ENCODE data around the gene MCRS1. TPM values are rescaled to one million over a fixed set of nuclear protein-coding genes. Genes with fewer than 3 reads are reported as not detected.
"Not testable (repeated sequence)": the region's sequence is repeated elsewhere in the genome, so short reads cannot be mapped to it uniquely, and the experiment has no call there.

Gene MCRS1
- total RNA-seq, 2 donors from 2014 or later: 97.5 to 98.9 TPM

GRCh38 chr12:49536526-49537071 lies 31.3 kb downstream of the MCRS1 start:
- peaks cover 74% of the 10 kb centered on the region for H3K27me3 Mint-ChIP-seq (ENCODE audit: insufficient read depth)
- H3K36me3 Mint-ChIP-seq (ENCODE audit: low read depth): no peaks in the 10 kb centered on the region
- Histone ChIP-seq H3K36me3 (ENCODE audit: control insufficient read depth, insufficient read depth, low read length) (no peaks in the 10 kb centered on the region), H3K27ac (ENCODE audit: low read depth, low read length) (no peak overlapping the region), H3K27me3 (ENCODE audit: control insufficient read depth, insufficient read depth, low read length, poor library complexity, severe bottlenecking) (peaks cover 67% of the 10 kb centered on the region), H3K9me3 (ENCODE audit: control insufficient read depth, low read length) (no peaks in the 10 kb centered on the region), H3K4me3 (ENCODE audit: low read length) (no peak overlapping the region), H3K4me1 (ENCODE audit: control insufficient read depth, insufficient read depth, low read length) (no peaks in the 10 kb centered on the region), H3K9ac (ENCODE audit: extremely low read depth, low read length, poor library complexity, severe bottlenecking) (no peak overlapping the region)
- no peaks in the 10 kb centered on the region for H3K9me3 Mint-ChIP-seq
- H3K4me1 Mint-ChIP-seq: peaks cover 5% of the 10 kb centered on the region
- TF ChIP-seq CTCF (conservative IDR thresholded peaks at IDR 0.05): no peak
- H3K27ac Mint-ChIP-seq: no peak overlapping the region
- H3K4me3 Mint-ChIP-seq: no peak overlapping the region
- peak; percentile 14 for DNase-seq
- WGBS, 2 experiments (ENCODE audit: insufficient coverage in 1 of 2, insufficient read length in 1 of 2): 60 to 87% methylated on average over 2 to 3 of the region's 3 CpGs

GRCh38 chr12:49535921-49536525 lies 31.9 kb downstream of the MCRS1 start:
- Mint-ChIP-seq H3K27ac (no peak overlapping the region), H3K27me3 (ENCODE audit: insufficient read depth) (peaks cover 68% of the 10 kb centered on the region), H3K4me1 (peaks cover 5% of the 10 kb centered on the region), H3K36me3 (ENCODE audit: low read depth) (no peaks in the 10 kb centered on the region), H3K9me3 (no peaks in the 10 kb centered on the region), H3K4me3 (no peak overlapping the region)
- Histone ChIP-seq H3K36me3 (ENCODE audit: control insufficient read depth, insufficient read depth, low read length) (no peaks in the 10 kb centered on the region), H3K9me3 (ENCODE audit: control insufficient read depth, low read length) (no peaks in the 10 kb centered on the region), H3K27me3 (ENCODE audit: control insufficient read depth, insufficient read depth, low read length, poor library complexity, severe bottlenecking) (peaks cover 62% of the 10 kb centered on the region), H3K27ac (ENCODE audit: low read depth, low read length) (no peak overlapping the region), H3K4me1 (ENCODE audit: control insufficient read depth, insufficient read depth, low read length) (no peaks in the 10 kb centered on the region), H3K9ac (ENCODE audit: extremely low read depth, low read length, poor library complexity, severe bottlenecking) (no peak overlapping the region), H3K4me3 (ENCODE audit: low read length) (no peak overlapping the region)
- TF ChIP-seq CTCF (conservative IDR thresholded peaks at IDR 0.05): no peak
- DNase-seq: peak; percentile 40
- 91 to 94% methylated on average over 4 to 6 of the region's 6 CpGs for WGBS, 2 experiments (ENCODE audit: insufficient coverage in 1 of 2, insufficient read length in 1 of 2)

- no peak overlapping the region for H3K27ac ChIP-seq (ENCODE audit: low read depth, low read length)
- H3K36me3 ChIP-seq (ENCODE audit: control insufficient read depth, insufficient read depth, low read length): no peaks in the 10 kb centered on the region
- no peak overlapping the region for H3K9ac ChIP-seq (ENCODE audit: extremely low read depth, low read length, poor library complexity, severe bottlenecking)
- peak; percentile 58 for DNase-seq
- Mint-ChIP-seq H3K36me3 (ENCODE audit: low read depth) (peaks cover 2% of the 10 kb centered on the region), H3K27me3 (ENCODE audit: insufficient read depth) (peaks cover 56% of the 10 kb centered on the region), H3K4me1 (peaks cover 5% of the 10 kb centered on the region), H3K4me3 (no peak overlapping the region), H3K27ac (no peak overlapping the region), H3K9me3 (no peaks in the 10 kb centered on the region)
- peaks cover 49% of the 10 kb centered on the region for H3K27me3 ChIP-seq (ENCODE audit: control insufficient read depth, insufficient read depth, low read length, poor library complexity, severe bottlenecking)
- no peaks in the 10 kb centered on the region for H3K9me3 ChIP-seq (ENCODE audit: control insufficient read depth, low read length)
- no peaks in the 10 kb centered on the region for H3K4me1 ChIP-seq (ENCODE audit: control insufficient read depth, insufficient read depth, low read length)
- no peak overlapping the region for H3K4me3 ChIP-seq (ENCODE audit: low read length)
- no peak for TF ChIP-seq CTCF (conservative IDR thresholded peaks at IDR 0.05)
- 72 to 74% methylated on average over 6 to 13 of the region's 13 CpGs for WGBS, 2 experiments (ENCODE audit: insufficient coverage in 1 of 2, insufficient read length in 1 of 2)
Measured at GRCh38 chr12:49534731-49535278, 33.1 kb downstream of the MCRS1 start.

GRCh38 chr12:49534122-49534521 lies 33.8 kb downstream of the MCRS1 start:
- H3K4me1 ChIP-seq (ENCODE audit: control insufficient read depth, insufficient read depth, low read length); H3K27ac ChIP-seq (ENCODE audit: low read depth, low read length); H3K27ac Mint-ChIP-seq; H3K9me3 ChIP-seq (ENCODE audit: control insufficient read depth, low read length); H3K4me1 Mint-ChIP-seq; H3K4me3 ChIP-seq (ENCODE audit: low read length); H3K36me3 ChIP-seq (ENCODE audit: control insufficient read depth, insufficient read depth, low read length); H3K9ac ChIP-seq (ENCODE audit: extremely low read depth, low read length, poor library complexity, severe bottlenecking); H3K36me3 Mint-ChIP-seq (ENCODE audit: low read depth); H3K9me3 Mint-ChIP-seq; H3K4me3 Mint-ChIP-seq: not testable (repeated sequence)
- DNase-seq: peak; percentile 13
- peaks cover 50% of the 10 kb centered on the region for H3K27me3 Mint-ChIP-seq (ENCODE audit: insufficient read depth)
- WGBS, 2 experiments (ENCODE audit: insufficient coverage in 1 of 2, insufficient read length in 1 of 2): 91 to 100% methylated on average over 1 to 5 of the region's 5 CpGs
- H3K27me3 ChIP-seq (ENCODE audit: control insufficient read depth, insufficient read depth, low read length, poor library complexity, severe bottlenecking): peaks cover 43% of the 10 kb centered on the region
